Measurements from ENCODE around the gene GIT1. TPM values are rescaled to one million over a fixed set of nuclear protein-coding genes. Genes with fewer than 3 reads are reported as not detected.

Gene GIT1
- polyA plus RNA-seq, 1 donor = 43.2 TPM

Other genes with a start within 250 kb of the GIT1 start
- 56.2 TPM for gene TAOK1, start 199.3 kb downstream of the GIT1 start, polyA plus RNA-seq (ENCODE audit: insufficient read length)
- gene ABHD15, start 22.6 kb downstream of the GIT1 start, polyA plus RNA-seq (ENCODE audit: insufficient read length) = 6.6 TPM
- 26.6 TPM for gene TP53I13, start 20.9 kb downstream of the GIT1 start, polyA plus RNA-seq (ENCODE audit: insufficient read length)
- 11.1 TPM for gene ANKRD13B, start 3.5 kb upstream of the GIT1 start, polyA plus RNA-seq (ENCODE audit: insufficient read length)
- gene CORO6, start 33.3 kb upstream of the GIT1 start, polyA plus RNA-seq (ENCODE audit: insufficient read length) = 3.8 TPM